GM19468 (cell line): ENCODE data around the gene CNTF.

Experiments used
- ATAC-seq: cut with Tn5 transposase; IDR thresholded peaks from one replicate; pipeline ENCODE4 v1.9.1; 2021; ENCODE audit warnings: mild to moderate bottlenecking, moderate library complexity, moderate number of reproducible peaks; ENCODE audit not compliant: unreplicated experiment; ENCODE audit errors: extremely low read depth

CNTF gene

GRCh38 chr11:58600510-58600909, 22.0 kb upstream of the CNTF start:
- ATAC-seq, result no peak

- no peak for ATAC-seq
These were observed 15.3 kb upstream of the CNTF start for GRCh38 chr11:58606930-58607714.

- no peak for ATAC-seq
These were observed 14.1 kb upstream of the CNTF start for GRCh38 chr11:58608331-58608730.

GRCh38 chr11:58609723-58610122, 12.7 kb upstream of the CNTF start:
- no peak for ATAC-seq

- no peak for ATAC-seq
These were observed 9.2 kb upstream of the CNTF start for GRCh38 chr11:58613228-58613627.

GRCh38 chr11:58615559-58615958, 6.9 kb upstream of the CNTF start:
- no peak for ATAC-seq

- no peak for ATAC-seq
These were observed 5.9 kb upstream of the CNTF start for GRCh38 chr11:58616594-58616993.

- ATAC-seq, result no peak
These were observed 4.4 kb upstream of the CNTF start for GRCh38 chr11:58617976-58618557.

GRCh38 chr11:58621586-58622262, 741 bp upstream of the CNTF start:
- ATAC-seq, result no peak

GRCh38 chr11:58625086-58625485, 2.6 kb downstream of the CNTF start:
- no peak for ATAC-seq

GRCh38 chr11:58625826-58626460, 3.5 kb downstream of the CNTF start:
- ATAC-seq, result no peak

- ATAC-seq, result no peak
These were observed 4.5 kb downstream of the CNTF start for GRCh38 chr11:58626934-58627483.

GRCh38 chr11:58628446-58628845, 6.0 kb downstream of the CNTF start:
- no peak for ATAC-seq

- no peak for ATAC-seq
These were observed 7.4 kb downstream of the CNTF start for GRCh38 chr11:58629857-58630256.

GRCh38 chr11:58631378-58631777, 8.9 kb downstream of the CNTF start:
- ATAC-seq, result no peak

- no peak for ATAC-seq
These were observed 10.0 kb downstream of the CNTF start for GRCh38 chr11:58632510-58632909.

- ATAC-seq, result no peak
These were observed 14.1 kb downstream of the CNTF start for GRCh38 chr11:58636587-58636986.

- no peak for ATAC-seq
These were observed 14.9 kb downstream of the CNTF start for GRCh38 chr11:58637371-58637770.

GRCh38 chr11:58639103-58639502, 16.6 kb downstream of the CNTF start:
- no peak for ATAC-seq

- ATAC-seq, result no peak
These were observed 17.2 kb downstream of the CNTF start for GRCh38 chr11:58639669-58640068.
